ENCODE measurements around the gene ABCB1. TPM values are rescaled to one million over a fixed set of nuclear protein-coding genes. Genes with fewer than 3 reads are reported as not detected.
"Not testable (repeated sequence)": the region's sequence is repeated elsewhere in the genome, so short reads cannot be mapped to it uniquely, and the experiment has no call there.

Gene ABCB1
- total RNA-seq, 2 donors from 2014 or later, result 1.3 to 4.1 TPM

DNA sequence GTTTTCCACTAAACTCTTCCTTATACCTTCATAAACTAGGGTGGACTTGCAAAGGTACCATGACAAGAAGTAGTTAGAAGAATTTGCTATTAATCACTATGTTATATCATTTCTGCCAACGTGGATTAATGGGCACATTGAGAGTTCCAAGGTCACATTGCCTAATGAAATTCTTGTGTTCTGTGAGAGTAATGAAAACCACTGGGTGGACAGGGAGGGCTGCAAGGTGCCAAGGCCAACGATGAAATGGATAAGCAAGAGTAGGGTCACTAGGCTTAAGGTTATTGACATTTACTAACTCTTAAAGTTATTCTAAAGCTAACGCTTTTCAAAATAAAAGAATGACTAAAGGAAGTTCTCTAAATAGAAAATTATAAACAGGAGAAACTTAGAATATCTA lies 118.6 kb downstream of the ABCB1 start:
- intact Hi-C loops (cut with DNase I), result no loop called here
- no peak for DNase-seq (ENCODE audit: low spot score)

DNA sequence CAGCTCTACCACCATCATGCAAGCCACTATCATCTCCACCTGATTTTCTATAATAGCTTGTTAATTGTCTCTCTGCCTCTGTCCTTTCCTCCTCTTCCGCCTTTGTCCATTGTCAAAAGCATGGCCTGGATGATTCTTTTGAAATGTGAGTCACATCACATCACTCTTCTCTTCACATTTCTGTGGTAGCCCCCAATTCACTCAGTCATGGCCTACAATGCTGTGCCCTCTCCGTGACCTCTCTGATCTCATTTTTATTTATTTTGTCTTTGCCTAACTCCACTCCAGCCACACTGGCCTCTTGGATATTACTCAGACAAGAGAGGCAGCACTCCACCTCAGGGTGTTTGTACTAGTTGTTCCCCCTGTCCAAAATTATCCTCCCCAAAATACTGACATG lies 120.3 kb downstream of the ABCB1 start:
- DNase-seq (ENCODE audit: low spot score), result no peak
- intact Hi-C loops (cut with DNase I), result no loop called here

DNA sequence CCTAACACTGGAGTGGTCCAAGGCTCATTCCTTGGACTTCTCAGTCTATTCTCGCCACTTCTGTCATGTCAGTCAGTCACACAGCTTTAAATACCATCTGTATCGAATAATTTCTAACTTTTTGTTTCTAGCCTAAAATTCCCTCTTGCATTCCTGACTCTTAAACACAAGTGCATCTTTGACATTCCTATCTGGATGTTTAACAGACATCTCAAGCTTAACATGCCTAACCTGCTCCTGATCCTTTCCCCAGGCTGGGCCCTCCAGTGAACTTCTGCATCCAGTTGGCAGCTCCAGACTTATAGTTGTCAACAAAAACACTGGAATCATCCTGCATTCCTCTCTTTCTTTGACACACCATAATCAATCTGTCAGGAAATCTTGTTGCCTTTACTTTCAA lies 120.7 kb downstream of the ABCB1 start:
- intact Hi-C loops (cut with DNase I), result no loop called here

DNA sequence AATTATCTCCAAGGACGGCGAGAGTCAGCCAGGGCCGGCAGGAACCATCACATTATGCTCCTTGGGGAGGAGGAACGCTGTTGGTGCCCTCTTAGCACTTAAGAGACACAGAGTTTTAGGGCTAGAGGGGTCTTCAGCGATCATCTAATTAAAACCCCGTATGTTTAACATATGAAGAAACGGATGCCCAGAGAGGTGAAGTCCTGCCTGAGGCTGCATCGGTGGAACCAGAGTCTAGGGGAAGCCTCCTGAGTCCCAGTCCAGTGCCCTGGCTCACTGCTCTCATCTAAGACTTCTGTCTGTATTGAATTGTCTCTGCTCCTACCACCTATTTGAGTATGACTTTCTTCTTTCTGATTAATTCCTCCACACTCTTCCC lies 124.5 kb downstream of the ABCB1 start:
- DNase-seq (ENCODE audit: low spot score), result no peak
- intact Hi-C loops (cut with DNase I), result no loop called here

More for the DNA sequence above, 120.7 kb downstream of the ABCB1 start:
- no peak for DNase-seq (ENCODE audit: low spot score)

DNA sequence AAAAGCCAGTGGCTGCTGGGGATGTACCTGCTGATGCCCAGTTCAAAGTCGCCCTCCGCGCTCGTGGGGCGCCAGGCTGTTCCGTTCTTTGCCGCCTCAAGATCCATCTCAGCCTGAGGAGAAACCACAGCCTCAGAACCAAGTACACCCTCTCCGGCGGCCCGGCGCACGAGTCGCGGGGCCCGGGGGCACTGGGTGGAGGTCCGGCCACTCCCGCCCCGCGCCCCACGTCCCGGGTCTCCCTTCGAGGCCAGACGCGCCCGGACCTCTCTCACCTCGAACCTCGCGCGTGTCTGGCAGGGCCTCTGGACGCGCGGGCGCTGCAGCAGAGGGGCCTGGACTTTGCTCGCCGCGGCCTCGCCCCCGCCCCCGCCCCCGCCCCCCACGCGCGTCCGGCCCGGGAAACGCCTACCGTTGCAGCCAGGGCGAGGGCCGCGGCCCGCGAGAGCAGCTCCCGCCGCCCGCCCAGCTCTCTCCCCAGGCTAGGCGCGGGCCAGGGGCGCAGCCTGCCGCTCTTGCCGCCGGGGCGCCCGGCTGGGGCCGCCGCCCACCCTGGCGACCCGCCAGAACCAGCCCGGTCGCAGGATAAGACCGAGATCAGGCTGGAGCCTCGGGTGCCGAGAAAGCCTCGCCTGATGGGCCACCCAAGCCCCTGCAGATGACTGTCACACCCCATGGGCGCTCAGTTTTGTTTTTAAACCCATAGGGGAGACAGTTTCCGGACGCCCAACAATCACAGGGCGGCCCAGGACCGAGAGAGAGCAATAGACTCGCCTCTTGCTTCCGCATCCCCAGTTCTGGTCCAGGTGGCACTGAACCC lies 125.1 kb downstream of the ABCB1 start, which contains the start of gene ABCB4:
ABCB4 (minus strand) TSS at position 322 of the 820 bp plus-strand sequence; CDS start at position 107, 215 bp downstream.
- DNase-seq (ENCODE audit: low spot score), result peak; percentile 72
- intact Hi-C loops (cut with DNase I), result no loop called here

DNA sequence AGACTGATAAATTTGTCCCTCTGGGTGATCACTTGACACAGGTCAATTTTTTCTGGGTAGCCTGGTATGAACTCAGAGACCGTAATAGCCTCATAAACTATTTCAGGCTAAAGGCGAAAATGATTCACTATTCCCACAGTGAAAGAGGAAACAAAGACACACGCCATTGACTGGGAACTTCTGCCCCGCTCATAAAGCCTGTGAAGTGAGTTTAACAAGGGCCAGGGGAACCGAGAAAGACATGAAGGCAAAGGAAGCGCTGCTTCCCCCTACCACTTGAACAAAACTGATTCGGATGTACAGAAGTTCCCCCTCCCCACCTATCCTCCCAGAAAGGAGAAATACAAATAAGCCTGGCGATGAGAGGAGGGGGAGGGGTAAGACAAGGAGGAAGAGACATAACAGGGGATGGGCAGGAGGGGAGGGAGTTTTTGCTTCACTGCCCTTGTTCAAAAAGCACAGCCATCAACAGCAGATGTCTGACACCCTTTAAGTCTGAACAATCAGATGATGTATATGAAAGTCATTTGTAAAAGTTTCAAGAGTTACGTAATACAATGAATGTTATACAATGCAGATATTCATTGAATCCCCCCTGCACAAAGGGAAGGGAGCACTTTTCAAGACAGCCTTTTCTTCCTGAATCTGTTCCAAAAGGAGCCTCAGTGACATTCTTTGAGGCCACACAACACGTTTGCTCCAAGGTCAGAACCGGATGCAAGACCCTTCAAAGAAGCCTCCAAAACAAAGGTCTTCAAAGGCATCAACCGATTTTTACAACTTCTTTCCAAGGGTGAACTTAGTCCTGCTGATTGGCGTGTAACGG lies 125.9 kb downstream of the ABCB1 start:
- no peak for DNase-seq (ENCODE audit: low spot score)
- intact Hi-C loops (cut with DNase I), result no loop called here

DNA sequence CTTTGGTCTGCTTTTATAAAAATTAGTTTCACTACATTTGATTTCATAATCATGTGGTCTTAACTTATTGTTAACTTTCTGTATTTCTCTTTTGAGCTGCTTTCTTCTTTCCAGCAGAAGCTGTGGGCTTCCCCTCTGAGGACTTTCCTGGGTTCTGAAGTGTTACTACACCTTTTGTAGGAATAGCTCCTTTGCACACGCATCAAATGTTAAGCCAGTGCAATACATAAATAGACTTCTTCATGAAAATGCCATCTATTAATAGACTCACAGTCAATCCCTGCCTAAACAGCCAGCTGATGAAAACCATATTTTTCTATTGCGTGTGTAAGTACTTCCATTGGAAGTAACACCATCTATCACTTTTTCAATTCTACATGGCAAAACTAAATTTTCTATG lies 126.7 kb downstream of the ABCB1 start:
- DNase-seq (ENCODE audit: low spot score), result no peak
- intact Hi-C loops (cut with DNase I), result no loop called here

DNA sequence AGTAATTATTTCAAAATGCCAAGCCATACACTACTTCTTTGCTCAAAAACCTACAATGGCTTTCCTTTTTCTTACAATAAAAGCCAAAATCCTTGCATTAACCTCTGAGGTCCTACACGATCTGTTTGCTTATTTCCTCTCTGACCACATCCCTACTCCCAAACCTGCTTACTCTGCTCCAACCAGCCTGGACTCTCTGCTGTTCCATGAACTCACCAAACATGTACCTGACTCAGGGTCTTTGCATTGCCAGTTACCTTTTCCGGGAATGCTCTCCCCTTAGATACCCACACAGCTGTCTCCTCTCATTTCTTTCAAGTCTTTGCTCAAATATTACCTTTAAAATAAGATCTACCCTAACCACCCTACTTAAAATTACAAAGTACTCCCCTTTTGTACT lies 127.5 kb downstream of the ABCB1 start:
- DNase-seq (ENCODE audit: low spot score), result no peak
- intact Hi-C loops (cut with DNase I), result no loop called here

DNA sequence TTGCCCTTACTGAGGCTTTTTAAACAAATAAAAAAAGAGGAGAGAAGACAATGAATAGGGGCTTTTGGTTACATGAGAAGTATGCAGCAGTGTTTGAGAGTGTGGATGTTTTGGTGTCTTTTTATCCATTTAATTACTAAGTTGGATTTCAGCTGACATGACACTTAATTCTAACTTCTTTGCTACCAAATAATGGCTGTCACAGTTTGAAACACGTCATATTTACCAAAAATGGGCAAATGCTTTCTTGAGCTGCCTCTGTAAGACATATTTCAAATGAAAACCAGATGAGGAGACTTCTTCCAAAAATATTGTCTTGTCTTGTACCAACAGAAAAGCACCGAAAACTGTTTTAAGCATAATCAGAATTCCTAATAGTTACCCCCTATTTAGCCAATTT lies 129.2 kb downstream of the ABCB1 start:
- DNase-seq (ENCODE audit: low spot score), result no peak
- intact Hi-C loops (cut with DNase I), result no loop called here

DNA sequence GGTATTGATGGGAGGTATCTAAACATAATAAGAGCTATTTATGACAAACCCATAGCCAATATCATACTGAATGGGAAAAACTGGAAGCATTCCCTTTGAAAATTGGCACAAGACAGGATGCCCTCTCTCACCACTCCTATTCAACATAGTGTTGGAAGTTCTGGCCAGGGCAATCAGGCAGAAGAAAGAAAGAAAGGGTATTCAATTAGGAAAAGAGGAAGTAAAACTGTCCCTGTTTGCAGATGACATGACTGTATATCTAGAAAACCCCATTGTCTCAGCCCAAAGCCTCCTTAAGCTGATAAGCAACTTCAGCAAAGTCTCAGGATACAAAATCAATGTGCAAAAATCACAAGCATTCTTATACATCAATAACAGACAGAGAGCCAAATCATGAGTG lies 131.5 kb downstream of the ABCB1 start:
- intact Hi-C loops (cut with DNase I); DNase-seq (ENCODE audit: low spot score): not testable (repeated sequence)

DNA sequence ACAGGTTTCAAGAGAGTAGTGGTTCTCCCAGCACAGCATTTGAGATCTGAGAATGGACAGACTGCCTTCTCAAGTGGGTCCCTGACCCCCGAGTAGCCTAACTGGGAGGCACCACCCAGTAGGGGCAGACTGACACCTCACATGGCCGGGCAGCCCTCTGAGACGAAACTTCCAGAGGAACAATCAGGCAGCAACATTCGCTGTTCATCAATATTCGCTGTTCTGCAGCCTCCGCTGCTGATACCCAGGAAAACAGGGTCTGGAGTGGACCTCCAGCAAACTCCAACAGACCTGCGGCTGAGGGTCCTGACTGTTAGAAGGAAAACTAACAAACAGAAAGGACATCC lies 135.2 kb downstream of the ABCB1 start:
- DNase-seq (ENCODE audit: low spot score); intact Hi-C loops (cut with DNase I): not testable (repeated sequence)

DNA sequence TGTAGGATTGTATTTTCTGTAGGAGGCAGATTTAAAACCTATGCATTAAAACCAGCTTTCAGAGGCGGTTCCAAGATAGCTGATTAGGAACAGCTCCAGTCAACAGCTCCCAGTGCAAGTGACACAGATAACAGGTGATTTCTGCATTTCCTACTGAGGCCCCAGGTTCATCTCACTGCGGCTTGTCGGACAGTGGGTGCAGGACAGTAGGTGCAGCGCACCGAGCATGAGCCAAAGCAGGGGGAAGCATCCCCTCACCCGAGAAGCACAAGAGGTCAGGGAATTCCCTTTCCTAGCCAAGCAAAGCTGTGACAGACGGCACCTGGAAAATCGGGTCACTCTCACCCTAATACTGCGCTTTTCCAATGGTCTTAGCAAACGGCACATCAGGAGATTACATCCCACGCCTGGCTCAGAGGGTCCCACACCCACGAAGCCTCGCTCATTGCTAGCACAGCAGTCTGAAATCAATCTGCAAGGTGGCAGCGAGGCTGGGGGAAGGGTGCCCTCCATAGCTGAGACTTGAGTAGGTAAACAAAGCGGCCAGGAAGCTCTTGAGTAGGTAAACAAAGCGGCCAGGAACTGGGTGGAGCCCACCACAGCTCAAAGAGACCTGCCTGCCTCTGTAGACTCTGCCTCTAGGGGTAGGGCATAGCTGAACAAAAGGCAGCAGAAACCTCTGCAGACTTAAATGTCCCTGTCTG lies 135.7 kb downstream of the ABCB1 start:
- DNase-seq (ENCODE audit: low spot score); intact Hi-C loops (cut with DNase I): not testable (repeated sequence)

DNA sequence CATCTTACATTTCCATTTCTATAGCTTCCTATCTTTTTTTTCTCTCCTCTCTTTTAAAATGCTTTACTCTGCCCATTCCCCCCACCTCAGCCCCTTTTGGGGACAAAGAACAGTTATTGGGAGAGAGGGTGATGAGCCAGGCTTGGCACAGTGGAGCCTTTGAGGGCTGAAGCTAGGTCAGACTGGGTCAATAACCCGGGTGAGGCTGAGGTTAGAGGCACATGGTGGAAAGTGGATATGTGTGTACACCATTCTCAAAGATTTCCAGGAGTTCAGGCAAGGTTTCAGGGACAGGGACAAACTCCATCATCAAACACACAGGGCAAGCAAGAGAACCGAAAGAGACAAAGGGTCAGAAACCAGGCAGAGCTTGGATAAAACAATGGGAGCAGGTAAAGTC lies 136.7 kb downstream of the ABCB1 start:
- intact Hi-C loops (cut with DNase I), result no loop called here
- no peak for DNase-seq (ENCODE audit: low spot score)

DNA sequence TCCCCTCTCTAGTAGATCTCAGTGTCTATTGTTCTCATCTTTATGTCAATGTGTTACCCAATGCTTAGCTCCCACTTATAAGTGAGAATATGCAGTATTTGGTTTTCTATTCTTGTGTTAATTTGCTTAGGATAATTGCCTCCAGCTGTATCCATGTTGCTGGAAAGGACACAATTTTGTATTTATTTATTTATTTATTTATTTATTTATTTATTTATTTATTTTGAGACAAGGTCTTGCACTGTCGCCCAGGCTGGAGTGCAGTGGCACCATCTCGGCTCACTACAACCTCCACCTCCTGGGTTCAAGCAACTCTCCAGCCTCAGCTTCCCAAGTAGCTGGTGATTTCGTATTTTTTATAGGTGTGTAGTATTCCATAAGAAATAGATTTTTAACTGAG lies 140.2 kb downstream of the ABCB1 start:
- DNase-seq (ENCODE audit: low spot score); intact Hi-C loops (cut with DNase I): not testable (repeated sequence)

DNA sequence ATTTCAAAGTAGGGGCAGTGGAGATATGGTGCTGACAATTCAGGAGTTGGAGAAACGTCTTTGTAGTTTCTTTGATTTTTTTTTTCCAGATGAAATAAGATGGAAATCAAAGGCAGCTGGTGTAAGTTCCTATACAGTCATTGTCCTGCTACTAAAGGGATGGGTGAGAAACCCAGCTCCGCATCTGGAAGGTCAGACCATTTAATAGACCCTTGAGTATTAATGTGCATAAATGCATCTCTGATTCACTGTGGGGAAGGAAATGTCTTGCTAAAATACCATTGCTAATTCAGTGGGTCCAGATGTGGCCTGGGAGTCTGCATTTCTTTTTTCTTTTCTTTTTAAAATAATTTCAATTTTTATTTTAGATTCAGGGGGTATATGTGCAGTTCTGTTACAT lies 140.7 kb downstream of the ABCB1 start:
- intact Hi-C loops (cut with DNase I), result no loop called here
- DNase-seq (ENCODE audit: low spot score), result no peak

DNA sequence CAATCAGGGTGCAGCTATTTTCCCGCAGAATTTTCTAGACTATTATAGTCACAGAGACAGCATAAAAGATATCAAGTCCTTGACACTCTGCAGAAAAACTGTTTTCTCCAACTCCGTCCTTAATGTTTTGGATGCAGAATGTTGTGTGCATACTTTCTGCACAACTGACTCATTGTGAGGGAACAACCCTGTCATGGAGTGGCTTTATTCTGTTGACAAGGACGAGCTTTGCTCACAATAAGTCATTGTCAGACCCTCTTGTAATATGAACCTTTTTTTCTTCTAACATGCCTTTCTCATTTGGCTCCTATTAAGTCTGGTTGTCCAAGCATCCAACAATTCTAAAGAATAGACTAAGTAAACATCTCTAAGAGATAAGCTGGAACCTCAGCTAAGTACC lies 142.5 kb downstream of the ABCB1 start:
- intact Hi-C loops (cut with DNase I), result loop anchor here in 1 of 2 donors (1.0 kb wide), 1 partner anchor 23 kb away; no protein-coding TSS in a partner anchor
- no peak for DNase-seq (ENCODE audit: low spot score)

DNA sequence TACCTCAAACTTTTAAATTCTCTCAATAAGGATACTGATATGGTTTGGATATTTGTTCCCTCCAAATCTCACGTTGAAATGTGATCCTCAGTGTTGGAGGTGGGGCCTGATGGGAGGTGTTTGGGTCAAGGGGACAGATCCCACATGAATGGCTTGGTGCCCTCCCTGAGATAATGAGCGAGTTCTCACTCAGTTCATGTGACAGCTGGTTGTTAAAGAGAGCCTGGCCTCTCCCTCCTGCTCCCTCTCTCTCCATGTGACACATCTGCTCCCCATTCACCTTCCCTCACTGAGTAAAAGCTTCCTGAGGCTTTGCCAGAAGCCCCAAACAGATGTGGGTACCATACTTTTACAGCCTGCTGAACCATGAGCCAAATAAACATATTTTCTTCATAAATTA lies 144.4 kb downstream of the ABCB1 start:
- no peak for DNase-seq (ENCODE audit: low spot score)
- intact Hi-C loops (cut with DNase I), result no loop called here
